WI38 (cell line): ENCODE data around the gene TMOD1.

ENCODE experiments used
- H3K4me3 ChIP-seq: 2 replicates; pipeline ENCODE4 v1.5.1; 2011; ENCODE audit warnings: low read depth, mild to moderate bottlenecking, control low read depth, low read length
- TF ChIP-seq, protein P1 (sequence below): IDR thresholded peaks from 2 replicates; pipeline ENCODE4 v1.5.1; 2012; ENCODE audit warnings: low read depth, mild to moderate bottlenecking, control low read depth, low read length

TMOD1 gene

DNA sequence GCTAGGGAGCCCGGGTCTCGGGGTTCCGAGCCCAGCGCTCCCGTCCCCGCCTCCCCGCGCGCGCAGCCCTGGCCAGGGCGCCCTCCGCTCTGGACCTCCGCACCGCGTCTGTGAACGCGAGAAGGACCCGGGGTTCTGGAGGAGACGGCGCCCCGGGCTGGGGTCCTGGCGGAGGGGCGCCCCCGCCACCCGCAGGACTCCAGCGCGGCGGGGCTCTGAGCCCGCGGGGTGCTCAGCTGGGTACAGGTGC, 431 bp downstream of the TMOD1 start:
- H3K4me3 ChIP-seq = peak overlapping the region; percentile 70
- TF ChIP-seq, protein P1, sequence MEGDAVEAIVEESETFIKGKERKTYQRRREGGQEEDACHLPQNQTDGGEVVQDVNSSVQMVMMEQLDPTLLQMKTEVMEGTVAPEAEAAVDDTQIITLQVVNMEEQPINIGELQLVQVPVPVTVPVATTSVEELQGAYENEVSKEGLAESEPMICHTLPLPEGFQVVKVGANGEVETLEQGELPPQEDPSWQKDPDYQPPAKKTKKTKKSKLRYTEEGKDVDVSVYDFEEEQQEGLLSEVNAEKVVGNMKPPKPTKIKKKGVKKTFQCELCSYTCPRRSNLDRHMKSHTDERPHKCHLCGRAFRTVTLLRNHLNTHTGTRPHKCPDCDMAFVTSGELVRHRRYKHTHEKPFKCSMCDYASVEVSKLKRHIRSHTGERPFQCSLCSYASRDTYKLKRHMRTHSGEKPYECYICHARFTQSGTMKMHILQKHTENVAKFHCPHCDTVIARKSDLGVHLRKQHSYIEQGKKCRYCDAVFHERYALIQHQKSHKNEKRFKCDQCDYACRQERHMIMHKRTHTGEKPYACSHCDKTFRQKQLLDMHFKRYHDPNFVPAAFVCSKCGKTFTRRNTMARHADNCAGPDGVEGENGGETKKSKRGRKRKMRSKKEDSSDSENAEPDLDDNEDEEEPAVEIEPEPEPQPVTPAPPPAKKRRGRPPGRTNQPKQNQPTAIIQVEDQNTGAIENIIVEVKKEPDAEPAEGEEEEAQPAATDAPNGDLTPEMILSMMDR = no peak

DNA sequence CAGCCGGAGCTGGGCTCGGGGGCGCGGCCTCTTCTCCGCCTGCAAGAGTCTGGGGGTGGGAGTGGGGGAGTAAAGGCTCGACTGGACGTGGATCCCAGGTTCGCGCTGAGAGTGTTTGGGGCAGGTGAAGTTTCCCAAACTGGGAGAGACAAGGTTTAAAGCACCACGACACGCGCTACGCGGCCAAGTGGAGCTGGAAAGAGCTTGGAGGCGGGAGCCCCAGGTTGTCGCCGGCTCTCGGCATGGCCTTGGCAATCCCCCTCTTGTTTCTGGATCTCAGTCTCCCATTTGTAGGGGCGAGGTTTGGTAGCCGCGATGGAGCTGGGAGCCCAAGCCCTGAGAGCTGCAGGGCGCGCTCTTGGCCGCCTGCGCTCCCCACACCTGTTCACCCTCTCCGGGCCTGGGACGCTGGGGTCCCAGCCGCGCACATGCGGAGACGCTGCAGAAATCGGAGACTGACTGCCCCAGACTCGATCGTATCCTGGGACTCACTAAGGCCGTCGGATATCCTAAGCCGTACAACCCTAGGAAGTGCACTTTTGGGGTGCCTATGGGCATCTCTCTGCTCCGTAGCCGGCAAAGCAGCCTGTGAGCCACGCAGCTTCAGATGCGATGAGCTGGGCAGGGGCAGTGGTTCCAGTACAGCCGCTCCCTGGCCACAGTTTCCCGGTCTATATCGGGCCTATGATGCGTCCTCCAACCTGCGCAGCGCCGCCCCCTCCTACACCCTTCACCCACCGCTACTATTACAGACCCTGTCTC, 937 bp downstream of the TMOD1 start:
- peak overlapping the region; percentile 70 for H3K4me3 ChIP-seq
- TF ChIP-seq, protein P1 = no peak

DNA sequence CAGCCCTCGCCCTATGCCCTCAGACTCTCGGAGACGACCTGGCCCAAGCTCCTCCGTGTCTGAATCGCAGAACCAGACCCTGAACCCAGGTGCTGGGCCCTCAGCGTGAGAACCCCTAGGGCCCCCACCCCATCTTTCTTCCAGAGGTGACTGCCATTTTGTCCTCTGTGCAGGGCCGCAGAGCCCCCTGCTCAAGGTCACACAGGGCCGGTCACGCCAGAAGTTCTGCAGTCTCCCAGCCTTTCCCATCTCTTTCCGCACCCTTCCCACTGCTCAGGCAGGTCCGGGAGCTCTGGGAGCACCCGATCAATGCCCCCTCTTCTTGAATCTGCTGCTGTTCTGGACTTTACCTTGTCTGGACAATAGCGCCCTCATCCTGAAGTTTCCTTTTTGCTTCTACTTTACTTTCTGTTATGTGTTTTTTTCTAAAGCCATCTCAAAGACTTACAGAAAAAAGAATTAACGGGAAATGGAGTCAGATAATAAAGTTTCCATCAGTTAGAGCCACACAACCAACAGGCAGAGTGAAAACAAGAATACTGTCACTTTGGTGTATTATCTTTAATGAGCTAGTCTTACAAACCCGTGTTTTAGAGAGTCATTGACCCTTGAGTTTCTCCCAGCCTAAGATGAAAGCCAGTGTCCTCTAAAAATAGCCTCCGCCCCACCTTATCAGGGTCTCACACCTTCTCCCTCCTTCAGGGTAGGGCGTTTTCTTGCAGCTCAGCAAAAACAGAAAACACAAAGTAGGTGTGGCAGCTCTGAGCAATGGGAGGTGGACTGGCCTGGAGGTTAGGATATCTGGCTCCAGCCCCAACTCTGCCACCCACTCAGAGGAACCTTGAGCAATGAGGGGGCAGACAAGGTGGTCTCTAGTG, 1.8 kb downstream of the TMOD1 start:
- TF ChIP-seq, protein P1 = no peak
- H3K4me3 ChIP-seq = peak overlapping the region; percentile 70

DNA sequence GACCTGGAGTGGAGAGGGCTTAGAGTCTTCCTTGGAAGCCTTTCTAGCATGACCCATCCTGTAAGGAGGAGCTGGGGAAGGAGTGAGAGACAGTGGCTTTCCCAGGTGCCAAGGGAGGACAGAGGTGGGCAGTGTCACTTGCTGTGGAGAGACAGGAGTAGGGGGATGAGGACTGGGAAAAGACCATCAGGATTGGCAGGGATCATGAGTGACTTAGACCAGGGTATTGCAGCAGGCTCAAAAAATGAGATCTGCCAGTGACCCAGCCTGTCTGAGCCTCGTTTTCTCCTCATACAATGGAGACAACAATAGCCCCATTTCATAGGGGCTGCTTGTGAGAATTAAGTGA, 2.4 kb downstream of the TMOD1 start:
- TF ChIP-seq, protein P1 = no peak
- H3K4me3 ChIP-seq = no peak overlapping the region

DNA sequence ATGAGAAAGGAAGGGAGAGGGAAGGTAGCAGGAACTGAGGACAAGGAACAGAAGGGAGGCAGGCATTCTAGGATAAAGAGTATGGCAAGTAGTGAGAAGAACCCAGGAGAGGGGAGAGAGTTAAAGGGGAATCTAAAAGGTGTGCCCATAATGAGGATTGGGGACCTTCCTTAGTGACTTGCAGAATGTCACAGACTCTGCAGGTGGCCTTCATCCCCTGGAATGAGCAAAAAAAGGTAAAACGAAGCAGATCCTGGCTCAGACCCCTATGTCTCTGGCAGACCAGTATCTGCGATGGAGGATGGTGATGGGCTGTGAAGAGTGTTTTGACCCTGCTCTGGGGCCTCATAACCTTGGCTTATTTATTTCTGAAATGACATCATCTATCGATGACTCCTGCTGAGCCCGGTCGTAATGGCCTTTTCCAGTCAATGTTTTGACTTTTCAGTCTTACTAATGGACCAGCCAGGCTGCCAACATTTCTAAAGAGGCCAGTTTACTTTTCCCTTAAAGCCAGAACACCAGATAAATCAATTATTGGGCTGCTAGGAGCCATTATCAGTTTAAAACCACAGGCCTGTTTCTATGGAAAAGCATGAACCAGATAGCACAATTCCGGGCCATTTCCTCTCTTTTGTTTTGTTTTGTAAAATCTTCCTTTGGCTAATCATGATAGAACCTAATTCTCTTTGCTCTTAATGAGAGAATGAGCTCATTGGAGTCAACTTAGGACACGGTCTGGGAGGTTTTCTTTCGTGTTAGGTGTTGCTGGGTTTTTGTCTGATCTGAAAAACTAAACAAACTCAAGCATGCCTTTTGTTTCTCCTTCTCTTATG, 3.1 kb downstream of the TMOD1 start:
- H3K4me3 ChIP-seq = no peak overlapping the region
- TF ChIP-seq, protein P1 = no peak

DNA sequence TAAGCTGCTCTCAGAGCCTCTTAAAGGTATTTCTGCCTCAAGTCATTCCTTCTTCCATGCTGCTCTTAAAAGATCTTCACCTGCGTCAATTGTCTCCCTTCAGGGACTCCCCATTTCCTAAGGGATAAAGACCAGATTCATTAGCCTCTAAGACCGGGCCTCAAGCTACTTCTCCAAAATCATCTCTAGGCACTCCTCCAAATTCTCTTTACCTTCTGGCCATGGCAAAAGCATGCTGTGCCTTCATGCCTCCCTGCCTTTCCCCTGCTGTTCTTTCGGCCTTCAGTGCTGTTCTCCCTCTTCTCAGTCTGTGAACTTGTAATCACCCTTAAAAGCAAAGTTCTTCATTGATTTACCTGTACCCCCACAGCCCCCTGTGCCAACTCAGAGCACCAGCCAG, 4.4 kb downstream of the TMOD1 start:
- H3K4me3 ChIP-seq = no peak overlapping the region
- TF ChIP-seq, protein P1 = no peak
